Endothelial cell of umbilical vein (primary cell): Measurements from ENCODE around the gene KAT6B. TPM values are rescaled to one million over a fixed set of nuclear protein-coding genes. Genes with fewer than 3 reads are reported as not detected.

ENCODE experiments used
- BruUV-seq: library from RNA; stranded (reverse); fragments of 400-500 nt; replicated peaks from 2 replicates; lab custom pipeline; 2021; lab: Mats Ljungman, UMichigan
- CTCF ChIA-PET: fragments of 300-600, 350-600 bp; sonication (Branson Sonifier 250); formaldehyde crosslinking; loops from one replicate; lab custom pipeline; 2021; ENCODE audit warnings: antibody characterized with exemption, inconsistent platforms; lab: Charles Lee
- POLR2A ChIA-PET: fragments of 300-600, 350-600 bp; sonication (Branson Sonifier 250); formaldehyde crosslinking; loops from one replicate; lab custom pipeline; 2021; ENCODE audit warnings: antibody characterized with exemption, inconsistent platforms; lab: Charles Lee
- DNase-seq: peaks from one replicate; pipeline ENCODE4 v3.0.0-alpha.2; 2011; ENCODE audit warnings: low read depth, low spot score
- FAIRE-seq: peaks from 2 replicates; lab custom pipeline; 2011; peaks lifted over from hg19 to GRCh38; lab: Jason Lieb, UNC
- H2AFZ ChIP-seq: 2 replicates; pipeline ENCODE4 v1.6.0; 2012; ENCODE audit warnings: low read depth, low read length, control low read depth, inconsistent platforms
- H3K27ac ChIP-seq: 2 replicates; pipeline ENCODE4 v1.5.1; 2011; ENCODE audit warnings: low read depth, mild to moderate bottlenecking, control low read depth, low read length, moderate library complexity; ENCODE audit not compliant: insufficient read depth
- H3K27me3 ChIP-seq, 2 experiments: 2 replicates each; pipeline versions ENCODE4 v1.6.0 to v1.6.1; 2011; ENCODE audit warnings: low read length in 2 of 2, mixed read lengths in 1 of 2; ENCODE audit not compliant: control insufficient read depth in 2 of 2, insufficient read depth in 2 of 2
- H3K36me3 ChIP-seq, 2 experiments: 2 replicates in 1 of 2; 3 replicates in 1 of 2; pipeline ENCODE4 v1.5.1; 2011; ENCODE audit warnings: low read length in 2 of 2, mild to moderate bottlenecking in 1 of 2, moderate library complexity in 1 of 2; ENCODE audit not compliant: control insufficient read depth in 2 of 2, insufficient read depth in 2 of 2; ENCODE audit errors: extremely low read depth in 1 of 2
- H3K4me1 ChIP-seq: 3 replicates; pipeline ENCODE4 v1.5.1; 2011; ENCODE audit warnings: mild to moderate bottlenecking, low read length; ENCODE audit not compliant: control insufficient read depth, insufficient read depth; ENCODE audit errors: extremely low read depth
- H3K4me2 ChIP-seq: 2 replicates; pipeline ENCODE4 v1.6.1; 2011; ENCODE audit warnings: low read length, control low read depth, mixed read lengths; ENCODE audit not compliant: insufficient read depth
- H3K4me3 ChIP-seq, 3 experiments: fragments of 200-600 bp in 1 of 3; sonication (generic), shearing (Covaris generic) in 1 of 3; replicated peaks in 1 of 3; 2 replicates each; pipeline ENCODE4 v1.5.1; 2011 to 2016; ENCODE audit warnings: control low read depth in 3 of 3, low read length in 3 of 3, mild to moderate bottlenecking in 2 of 3, inconsistent platforms in 1 of 3, low read depth in 1 of 3, moderate library complexity in 1 of 3; ENCODE audit not compliant: insufficient read depth in 1 of 3
- H3K79me2 ChIP-seq: 2 replicates; pipeline ENCODE4 v1.6.0; 2012; ENCODE audit warnings: low read length, inconsistent platforms; ENCODE audit not compliant: control insufficient read depth, insufficient read depth
- H3K9ac ChIP-seq: replicated peaks from 2 replicates; pipeline ENCODE3; 2011; ENCODE audit warnings: low read length, control low read depth; ENCODE audit not compliant: insufficient read depth; ENCODE audit errors: extremely low read depth
- H3K9me1 ChIP-seq: replicated peaks from 3 replicates; pipeline ENCODE4 v1.6.0; 2011; ENCODE audit warnings: mild to moderate bottlenecking, low read length; ENCODE audit not compliant: control insufficient read depth, insufficient read depth; ENCODE audit errors: extremely low read depth
- H3K9me3 ChIP-seq: replicated peaks from 2 replicates; pipeline ENCODE4 v1.5.1; 2012; ENCODE audit warnings: low read length, inconsistent platforms; ENCODE audit not compliant: control insufficient read depth, insufficient read depth
- H4K20me1 ChIP-seq: replicated peaks from 2 replicates; pipeline ENCODE3; 2011; ENCODE audit warnings: mild to moderate bottlenecking, low read length; ENCODE audit not compliant: control insufficient read depth, insufficient read depth; ENCODE audit errors: extremely low read depth
- CTCF ChIP-seq, 2 donors: IDR thresholded peaks; 1 replicate in 1 of 2; 2 replicates in 1 of 2; pipeline ENCODE4 v1.5.1; 2011; ENCODE audit warnings: low read length in 2 of 2, mild to moderate bottlenecking in 2 of 2, moderate library complexity in 2 of 2, control low read depth in 1 of 2, inconsistent platforms in 1 of 2, low read depth in 1 of 2; ENCODE audit not compliant: insufficient read depth in 1 of 2; ENCODE audit errors: extremely low read depth in 1 of 2
- EZH2 ChIP-seq: IDR thresholded peaks from 2 replicates; pipeline ENCODE4 v1.6.1; 2012; ENCODE audit warnings: borderline replicate concordance, low read depth, mild to moderate bottlenecking, moderate library complexity, low read length, inconsistent platforms; ENCODE audit not compliant: severe bottlenecking
- FOS ChIP-seq: IDR thresholded peaks from 2 replicates; pipeline ENCODE4 v1.6.1; 2011; ENCODE audit warnings: mild to moderate bottlenecking, low read length, moderate library complexity, borderline replicate concordance; ENCODE audit not compliant: insufficient read depth
- GATA2 ChIP-seq: IDR thresholded peaks from 2 replicates; pipeline ENCODE4 v1.7.0; 2011; ENCODE audit warnings: low read depth, mild to moderate bottlenecking, moderate library complexity, mixed read lengths, low read length; ENCODE audit not compliant: insufficient read length, insufficient read depth
- JUN ChIP-seq: IDR thresholded peaks from 2 replicates; pipeline ENCODE4 v1.6.1; 2011; ENCODE audit warnings: borderline replicate concordance, low read depth; ENCODE audit not compliant: insufficient read length, insufficient read depth
- MAX ChIP-seq: IDR thresholded peaks from 2 replicates; pipeline ENCODE4 v1.6.1; 2011; ENCODE audit not compliant: insufficient read depth, insufficient read length
- MYC ChIP-seq: IDR thresholded peaks from one replicate; pipeline ENCODE4 v1.6.1; 2011; ENCODE audit warnings: mild to moderate bottlenecking, low read depth, low read length
- POLR2A ChIP-seq: IDR thresholded peaks from 2 replicates; pipeline ENCODE4 v1.6.1; 2012; ENCODE audit warnings: low read depth, mild to moderate bottlenecking, control low read depth, low read length
- POLR2AphosphoS5 ChIP-seq: IDR thresholded peaks from 2 replicates; pipeline ENCODE4 v1.6.1; 2012; ENCODE audit warnings: low read depth, mild to moderate bottlenecking, control low read depth, low read length, moderate library complexity; ENCODE audit not compliant: insufficient read depth
- dilution Hi-C: fragments of 300-500 bp; cut with MboI; formaldehyde crosslinking; loops from one replicate; pipeline ENCODE4 v1.15.0; 2019; ENCODE audit warnings: low sequenced_read_pairs; ENCODE audit not compliant: extremely low pct_ligation_motif_present
- intact Hi-C: fragments of 100-400 bp; cut with micrococcal nuclease; formaldehyde crosslinking; loops from one replicate; pipeline ENCODE4 v1.10.0; 2022
- polyA plus RNA-seq, 4 experiments: library from polyadenylated mRNA; depleted of rRNA in 3 of 4; stranded (reverse) in 3 of 4; unstranded in 1 of 4; fragments of >200 nt; gene quantifications; 2 replicates each; pipeline versions ENCODE4 v1.2.1 to v1.2.3, GENCODE V29; 2011 to 2012; ENCODE audit warnings: missing spikeins in 1 of 4
- total RNA-seq: library from RNA; stranded (reverse); gene quantifications from 2 replicates; pipeline ENCODE4 v1.2.3, GENCODE V29; 2021

Gene KAT6B
- total and polyA plus RNA-seq, 2 donors (not counting 3 experiments of a cell fraction or from before 2014, with no cell fraction given) = 4.5 to 17.0 TPM

GRCh38 chr10:74856940-74857339 is 30.5 kb downstream of the KAT6B start:
- Histone ChIP-seq H3K79me2 (peaks cover 2% of the 10 kb centered on the region), H3K9me3 (no peaks in the 10 kb centered on the region), H4K20me1 (peaks cover 2% of the 10 kb centered on the region), H3K9ac (no peak overlapping the region), H3K4me2 (no peak overlapping the region), H3K9me1 (no peaks in the 10 kb centered on the region), H3K27me3 (no peaks in the 10 kb centered on the region), H3K36me3 (no peaks in the 10 kb centered on the region), H3K4me3 (no peak overlapping the region), H3K27ac (no peak overlapping the region), H3K4me1 (no peaks in the 10 kb centered on the region), H2AFZ (no peak overlapping the region)
- ChIA-PET CTCF (interaction anchor here (1.6 kb wide), 1 partner anchor 7 kb away, joined by 3 read pairs; no protein-coding TSS in a partner anchor), POLR2A (no interaction called here)
- no TSS peak for BruUV-seq
- no peak for FAIRE-seq
- DNase-seq = no peak
- dilution Hi-C loops (no loop called here), intact Hi-C loops (no loop called here)
- TF ChIP-seq JUN (no peak), EZH2 (no peak), CTCF (IDR thresholded peaks at IDR 0.05; ENCODE audit: extremely low read depth in 1 of 2, insufficient read depth in 1 of 2, low read depth in 1 of 2, low read length in 2 of 2) (no peak), POLR2A (no peak), MAX (no peak), POLR2AphosphoS5 (no peak), GATA2 (no peak), FOS (no peak), MYC (no peak)
